Measurements from ENCODE around the gene TAF7.

- TF ChIP-seq EZH2phosphoT487 (IDR thresholded peaks at IDR 0.05; ENCODE audit: insufficient read depth, low read depth), result no peak
- TF ChIP-seq EZH2 (IDR thresholded peaks at IDR 0.05; ENCODE audit: insufficient read depth, poor library complexity, severe bottlenecking), result no peak
Observed at GRCh38 chr5:141328231-141328630, 7.6 kb upstream of the TAF7 start.
